ENCODE results near the gene C12orf75. TPM values are rescaled to one million over a fixed set of nuclear protein-coding genes. Genes with fewer than 3 reads are reported as not detected.

C12orf75 gene
- total and polyA plus RNA-seq, 2 donors (not counting 3 experiments of a cell fraction or from before 2014, with no cell fraction given): 23.6 to 60.7 TPM

DNA sequence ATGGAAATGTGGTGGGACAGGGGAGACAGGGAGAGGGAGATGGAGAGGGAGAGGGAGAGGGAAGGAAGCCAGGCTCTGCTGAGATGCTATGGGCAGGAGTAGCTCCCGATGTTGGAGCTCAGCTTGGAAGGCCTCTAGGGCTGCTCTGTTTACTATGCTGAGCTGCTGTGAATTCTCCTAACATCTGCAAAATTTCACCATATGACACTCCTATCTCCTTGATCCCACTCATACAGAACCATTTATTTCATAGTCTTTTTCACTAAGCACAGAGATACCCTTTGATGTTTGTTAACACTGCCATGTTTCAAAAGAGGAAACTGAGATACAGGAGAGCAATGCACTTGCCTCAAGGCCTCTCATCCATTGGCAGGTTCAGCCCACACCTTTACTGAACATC lies 60.7 kb downstream of the C12orf75 start:
- BruUV-seq (replicated peaks): no TSS peak

More for the DNA sequence above, 60.7 kb downstream of the C12orf75 start:
- dilution Hi-C loops (cut with MboI; ENCODE audit: extremely low pct_ligation_motif_present, low sequenced_read_pairs) (no loop called here), intact Hi-C loops (cut with micrococcal nuclease) (no loop called here)
- Histone ChIP-seq H3K36me3 (ENCODE audit: control insufficient read depth in 2 of 2, extremely low read depth in 1 of 2, insufficient read depth in 2 of 2, low read length in 2 of 2) (no peaks in the 10 kb centered on the region), H3K4me2 (ENCODE audit: insufficient read depth, low read length) (no peak overlapping the region), H3K4me3 (replicated peaks in 1 of 3; ENCODE audit: insufficient read depth in 1 of 3, low read depth in 1 of 3, low read length in 3 of 3) (no peak overlapping the region), H3K9me3 (replicated peaks; ENCODE audit: control insufficient read depth, insufficient read depth, low read length) (no peaks in the 10 kb centered on the region), H3K9ac (replicated peaks; ENCODE audit: extremely low read depth, insufficient read depth, low read length) (no peak overlapping the region), H4K20me1 (replicated peaks; ENCODE audit: control insufficient read depth, extremely low read depth, insufficient read depth, low read length) (no peaks in the 10 kb centered on the region), H3K27me3 (ENCODE audit: control insufficient read depth in 2 of 2, insufficient read depth in 2 of 2, low read length in 2 of 2) (no peaks in the 10 kb centered on the region), H3K79me2 (ENCODE audit: control insufficient read depth, insufficient read depth, low read length) (no peaks in the 10 kb centered on the region), H3K27ac (ENCODE audit: insufficient read depth, low read depth, low read length) (no peak overlapping the region), H3K4me1 (ENCODE audit: control insufficient read depth, extremely low read depth, insufficient read depth, low read length) (peaks cover 10% of the 10 kb centered on the region), H3K9me1 (replicated peaks; ENCODE audit: control insufficient read depth, extremely low read depth, insufficient read depth, low read length) (no peaks in the 10 kb centered on the region), H2AFZ (ENCODE audit: low read depth, low read length) (no peak overlapping the region)
- no peak for TF ChIP-seq POLR2A (IDR thresholded peaks at IDR 0.05; ENCODE audit: low read depth, low read length)
- TF ChIP-seq EZH2 (IDR thresholded peaks at IDR 0.05; ENCODE audit: borderline replicate concordance, low read depth, low read length, severe bottlenecking): no peak
- no peak for TF ChIP-seq MYC (IDR thresholded peaks at IDR 0.05; ENCODE audit: low read depth, low read length)
- no peak for TF ChIP-seq POLR2AphosphoS5 (IDR thresholded peaks at IDR 0.05; ENCODE audit: insufficient read depth, low read depth, low read length)
- no peak for TF ChIP-seq JUN (IDR thresholded peaks at IDR 0.05; ENCODE audit: borderline replicate concordance, insufficient read depth, insufficient read length, low read depth)
- no peak for TF ChIP-seq GATA2 (IDR thresholded peaks at IDR 0.05; ENCODE audit: insufficient read depth, insufficient read length, low read depth, low read length)
- no peak for TF ChIP-seq FOS (IDR thresholded peaks at IDR 0.05; ENCODE audit: borderline replicate concordance, insufficient read depth, low read length)
- TF ChIP-seq, protein P1, sequence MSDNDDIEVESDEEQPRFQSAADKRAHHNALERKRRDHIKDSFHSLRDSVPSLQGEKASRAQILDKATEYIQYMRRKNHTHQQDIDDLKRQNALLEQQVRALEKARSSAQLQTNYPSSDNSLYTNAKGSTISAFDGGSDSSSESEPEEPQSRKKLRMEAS (IDR thresholded peaks at IDR 0.05; ENCODE audit: insufficient read depth, insufficient read length): no peak
- TF ChIP-seq CTCF (IDR thresholded peaks at IDR 0.05; ENCODE audit: extremely low read depth in 1 of 2, insufficient read depth in 1 of 2, low read depth in 1 of 2, low read length in 2 of 2): no peak
- DNase-seq (ENCODE audit: low read depth, low spot score) (no peak), FAIRE-seq (no peak)
- ChIA-PET CTCF (interaction anchor here (1.0 kb wide), 1 partner anchor 9 kb away, joined by 3 read pairs; no protein-coding TSS in a partner anchor), POLR2A (no interaction called here)
